GF-D8 (cell line): ENCODE results near the gene ZSCAN10.
A peak's percentile ranks its signal among the peaks of the same experiment; 100 is the strongest.

Source experiments
- DNase-seq: peaks from one replicate; lab custom pipeline; 2025; lab: John Stamatoyannopoulos, UW

Gene ZSCAN10

GRCh38 chr16:3134338-3135125 lies 35.4 kb upstream of the ZSCAN10 start, which contains the start of gene ZNF213:
ZNF213 (plus strand) TSS chr16:3135029; CDS start chr16:3137281, 2,252 bp downstream.
- peak; percentile 96 for DNase-seq

DNA sequence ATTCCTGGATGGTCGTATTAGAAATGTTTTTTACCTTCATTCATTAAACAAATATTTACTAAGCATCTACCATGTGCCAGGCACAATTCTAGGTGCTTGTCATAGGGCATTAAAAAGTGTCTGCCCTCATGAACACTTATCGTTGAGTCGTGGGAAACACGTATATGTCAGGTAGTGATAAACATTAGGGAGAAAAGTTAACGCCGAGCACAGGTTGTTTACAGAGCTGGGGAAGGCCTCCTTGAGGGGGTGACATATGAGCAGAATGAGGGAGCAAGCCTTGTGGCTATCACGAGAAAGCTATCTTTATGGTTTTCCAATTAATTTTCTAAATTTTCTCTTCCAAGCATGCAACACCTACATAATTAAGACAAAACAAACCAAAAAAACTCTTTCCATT lies 34.8 kb upstream of the ZSCAN10 start:
- DNase-seq = no peak

DNA sequence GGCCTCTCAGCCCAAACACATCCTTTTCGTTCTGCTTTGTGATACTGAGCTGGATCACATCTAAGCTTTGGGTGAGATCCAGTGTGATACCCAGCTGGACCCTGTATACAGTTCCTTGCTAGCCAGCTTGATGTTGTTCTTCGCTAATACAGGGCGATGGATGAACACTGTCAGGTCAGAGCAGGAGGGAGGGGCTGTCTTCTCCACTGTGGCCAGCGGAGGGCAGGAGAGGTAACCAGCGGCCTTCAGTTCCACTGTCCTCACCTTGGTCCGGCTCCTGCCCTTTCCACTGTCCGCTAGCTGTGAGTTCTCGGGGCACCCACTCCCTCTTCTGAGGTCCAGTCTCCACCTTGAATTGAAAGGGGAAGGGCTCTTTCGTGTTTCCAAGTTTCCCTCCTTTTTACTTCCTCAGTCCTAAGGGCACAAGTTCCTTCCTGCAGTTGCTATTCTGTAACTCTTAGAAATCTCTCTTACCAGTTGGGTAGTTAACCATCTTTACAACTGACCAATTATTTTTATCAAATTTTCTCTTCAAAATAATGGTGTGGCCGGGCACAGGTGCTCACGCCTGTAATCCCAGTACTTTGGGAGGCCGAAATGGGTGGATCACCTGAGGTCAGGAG lies 32.8 kb upstream of the ZSCAN10 start:
- peak; percentile 1 for DNase-seq

DNA sequence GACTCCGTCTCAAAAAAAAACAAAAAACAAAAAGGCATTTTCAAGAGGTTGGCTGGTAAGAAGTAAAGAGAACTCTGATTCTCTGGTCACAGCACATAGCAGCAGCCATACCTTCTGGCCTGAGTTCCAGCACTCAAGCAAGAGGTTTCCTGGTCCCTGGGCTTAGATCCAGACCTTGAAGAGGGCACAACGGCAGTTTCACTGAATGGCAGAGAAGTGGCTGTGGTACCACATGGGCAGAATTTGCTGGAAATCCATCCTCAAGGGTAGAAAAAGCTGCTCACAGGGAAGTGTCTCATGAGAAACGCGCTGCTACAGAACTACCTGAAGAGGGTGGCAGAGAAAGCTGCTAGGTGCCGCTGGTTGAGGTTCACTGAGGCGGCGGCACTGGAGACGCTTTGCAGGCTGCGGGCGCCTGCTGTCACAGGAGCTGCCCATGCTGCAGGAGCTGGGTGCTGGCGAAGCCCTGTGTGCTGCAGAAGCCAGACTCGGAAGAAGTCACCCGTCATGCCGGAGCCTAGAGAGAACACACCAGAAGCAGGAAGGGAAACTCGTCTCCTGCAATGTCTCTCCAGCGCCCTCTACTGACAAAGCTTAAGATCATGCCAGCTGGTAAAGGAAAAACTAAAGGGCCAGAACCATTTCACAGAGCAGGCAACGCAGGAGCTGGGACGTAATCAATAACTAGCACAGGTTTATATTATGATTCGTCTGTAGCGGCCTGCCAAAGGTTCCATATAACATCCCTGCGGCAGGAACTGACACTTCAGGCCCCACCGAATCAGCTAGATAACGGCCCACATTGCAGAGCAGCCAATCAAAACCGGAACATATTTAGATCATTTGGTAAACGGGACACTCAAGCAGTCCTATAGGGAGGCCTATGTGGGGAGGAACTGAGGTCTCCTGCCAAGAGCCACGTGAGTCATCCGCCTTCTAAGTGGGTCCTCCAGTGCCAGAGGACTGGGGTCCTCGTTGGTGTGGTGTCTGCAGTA lies 30.3 kb upstream of the ZSCAN10 start:
- peak; percentile 58 for DNase-seq

GRCh38 chr16:3127745-3128144 lies 28.7 kb upstream of the ZSCAN10 start:
- no peak for DNase-seq

DNA sequence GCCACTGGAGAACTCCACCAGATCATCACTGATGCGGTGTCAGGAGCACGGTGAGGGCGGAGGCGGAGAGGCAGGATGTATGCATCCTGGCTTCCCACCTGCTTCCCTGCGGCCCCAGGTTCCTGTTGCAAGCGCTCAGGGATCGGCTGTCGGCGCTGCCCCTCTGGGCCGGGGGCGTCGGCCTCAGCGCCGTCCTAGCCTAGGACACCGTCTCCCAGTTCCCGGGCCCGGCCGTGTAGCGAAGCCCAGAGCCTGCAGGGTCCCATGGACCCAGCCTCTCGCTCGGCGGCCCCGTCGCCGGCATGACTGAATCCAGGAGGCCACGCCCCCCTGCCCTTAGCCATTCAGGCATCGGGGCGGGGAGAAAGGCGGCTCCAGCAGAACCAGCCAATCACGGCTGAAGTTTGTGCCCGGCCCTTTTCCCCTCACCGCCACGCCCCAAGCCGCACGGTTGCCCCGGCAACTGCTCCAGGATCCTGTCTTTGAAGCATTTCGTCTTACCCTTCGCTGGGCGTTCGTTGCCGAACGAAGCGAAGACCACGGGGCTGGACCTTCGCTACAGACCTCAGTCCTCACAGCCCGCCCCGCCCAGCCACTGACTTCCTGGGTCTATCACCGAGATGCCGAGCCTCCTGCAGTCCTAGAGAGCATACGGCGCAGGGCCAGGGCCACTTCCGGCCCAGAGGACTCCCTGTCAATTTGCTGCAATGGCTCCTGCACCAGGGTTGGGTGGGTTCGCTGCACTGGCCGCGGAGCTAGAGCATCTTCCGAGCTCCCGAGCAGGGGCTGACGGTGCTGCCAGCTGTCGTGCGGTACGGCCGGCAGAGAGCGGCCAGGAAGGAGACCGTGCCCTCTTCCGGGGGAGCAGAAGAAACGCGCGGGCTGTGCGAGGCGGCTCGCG lies 25.1 kb upstream of the ZSCAN10 start:
- DNase-seq = peak; percentile 84

DNA sequence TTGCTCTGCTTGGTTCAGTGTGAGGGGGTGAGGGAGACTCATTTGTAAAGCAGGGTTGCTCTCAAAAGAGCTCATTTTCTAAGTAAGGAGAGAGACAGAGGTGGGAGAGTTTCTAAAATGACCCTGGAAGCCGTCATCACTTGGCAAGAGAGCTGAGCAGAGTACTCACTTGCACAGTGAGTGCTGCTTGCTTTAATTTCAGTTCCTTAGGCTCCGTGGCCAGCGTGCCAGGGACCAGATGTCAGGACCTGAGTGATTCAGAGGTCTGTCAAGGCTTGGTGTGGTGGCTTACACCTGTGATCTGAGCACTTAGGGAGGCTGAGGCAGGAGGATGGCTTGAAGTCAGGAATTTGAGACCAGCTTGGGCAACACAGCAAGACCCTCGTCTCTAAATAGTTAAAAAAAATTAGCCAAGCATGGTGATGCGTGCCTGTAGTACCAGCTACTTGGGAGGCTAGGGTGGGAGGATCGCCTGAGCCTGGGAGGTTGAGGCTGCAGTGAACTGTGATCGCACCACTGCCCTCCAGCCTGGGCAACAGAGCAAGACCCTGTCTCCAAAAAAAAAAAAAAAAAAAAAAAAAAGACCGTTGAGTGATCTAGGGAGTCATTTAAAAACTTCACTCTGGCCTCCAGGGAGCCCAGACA lies 24.0 kb upstream of the ZSCAN10 start:
- no peak for DNase-seq

DNA sequence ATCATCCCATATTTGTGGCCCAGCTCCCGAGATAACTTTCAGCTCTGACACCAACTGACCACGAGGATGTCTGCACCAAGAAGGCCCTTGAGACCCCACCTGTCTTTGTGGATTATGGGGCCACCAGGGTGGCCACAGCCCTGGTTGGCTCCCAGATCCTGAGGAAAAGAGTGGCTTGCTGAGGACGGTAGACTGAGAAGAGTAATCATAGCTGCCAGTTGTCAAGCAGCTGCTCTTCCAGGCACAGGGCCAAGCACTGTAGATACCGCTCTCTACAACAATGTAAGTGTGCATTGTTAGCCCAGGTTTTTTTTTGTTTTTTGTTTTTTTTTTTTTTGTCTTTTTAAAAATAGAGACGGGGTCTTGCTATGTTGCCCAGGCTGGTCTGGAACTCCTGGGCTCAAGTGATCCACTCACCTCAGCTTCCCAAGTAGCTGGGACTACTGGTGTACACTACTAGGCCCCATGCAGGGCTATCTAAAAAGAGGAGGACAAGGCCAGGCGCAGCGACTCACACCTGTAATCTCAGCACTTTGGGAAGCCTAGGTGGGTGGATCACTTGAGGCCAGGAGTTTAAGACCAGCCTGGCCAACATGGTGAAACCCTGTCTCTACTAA lies 22.9 kb upstream of the ZSCAN10 start:
- no peak for DNase-seq

- no peak for DNase-seq
Observed at GRCh38 chr16:3120435-3120834, 21.3 kb upstream of the ZSCAN10 start.

GRCh38 chr16:3119701-3120408 lies 20.8 kb upstream of the ZSCAN10 start:
- no peak for DNase-seq

- DNase-seq = no peak
Observed at GRCh38 chr16:3119286-3119685, 20.2 kb upstream of the ZSCAN10 start.

DNA sequence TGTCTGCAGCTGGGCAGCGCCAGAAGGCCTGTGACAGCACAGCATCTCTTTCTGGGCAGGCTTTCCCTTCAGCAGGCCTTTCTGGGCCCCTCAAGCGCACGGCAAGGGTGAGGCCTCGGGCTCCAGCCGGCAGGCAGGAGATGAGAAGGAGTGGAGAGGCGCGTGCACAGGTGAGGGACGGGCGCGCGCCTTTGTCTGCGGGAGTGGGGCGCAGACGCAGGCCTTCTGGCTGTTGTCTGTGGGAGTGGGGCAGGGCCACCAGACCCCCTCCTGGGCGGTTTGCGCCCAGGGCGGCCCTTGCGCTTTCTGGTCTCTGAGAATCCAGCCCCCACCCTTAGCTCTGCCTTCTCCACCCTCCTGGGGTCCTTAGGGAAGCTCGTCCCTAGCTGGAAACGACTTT lies 19.8 kb upstream of the ZSCAN10 start:
- DNase-seq = no peak

DNA sequence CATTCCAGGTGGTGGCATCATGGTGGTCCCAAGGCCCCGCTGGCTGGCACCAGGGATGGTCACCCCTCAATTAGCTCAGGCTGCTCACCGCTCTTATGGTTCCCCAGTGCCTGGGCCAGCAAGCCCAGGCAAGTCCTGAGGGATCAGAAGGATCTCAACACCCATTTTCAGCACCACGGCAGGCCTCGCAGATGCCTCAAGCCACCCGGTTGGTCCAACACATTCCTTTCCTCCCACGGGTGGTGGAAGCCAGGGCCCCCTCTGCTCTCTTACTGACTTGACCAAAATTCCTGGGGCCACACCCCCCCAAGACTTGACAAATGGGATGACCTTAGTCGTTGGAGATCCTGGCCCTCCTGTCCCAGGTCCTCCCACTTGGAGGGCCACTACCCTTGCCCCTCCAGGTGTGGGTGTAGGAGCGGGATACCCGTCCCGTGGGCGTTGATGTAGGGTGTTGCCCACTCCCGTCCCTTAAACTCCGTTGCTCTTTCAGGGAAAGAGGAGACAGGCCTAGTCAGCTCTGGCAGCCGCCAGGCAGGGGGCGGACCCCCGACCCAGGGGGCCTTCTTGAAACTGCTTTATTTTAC lies 19.2 kb upstream of the ZSCAN10 start:
- DNase-seq = no peak

GRCh38 chr16:3115561-3115960 lies 16.5 kb upstream of the ZSCAN10 start:
- no peak for DNase-seq

DNA sequence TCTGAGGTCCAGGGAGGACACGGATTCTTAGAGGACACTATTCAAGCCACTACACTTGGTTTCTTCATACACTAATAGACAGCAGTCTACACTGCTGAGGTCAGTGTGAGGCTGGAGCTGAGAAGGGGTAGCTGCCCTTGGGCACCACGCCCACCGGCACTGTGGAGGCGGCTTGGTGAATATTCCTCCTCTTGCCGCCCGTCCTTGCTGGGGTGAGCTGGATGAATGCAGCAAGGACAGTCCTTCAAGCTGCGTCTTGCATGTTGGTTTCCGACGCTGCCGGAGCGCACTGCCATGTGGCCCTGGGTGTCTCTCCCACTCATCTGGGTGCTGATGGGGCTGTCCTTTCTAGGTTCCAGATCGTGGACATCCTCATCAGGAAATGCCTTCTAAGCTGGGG lies 15.9 kb upstream of the ZSCAN10 start:
- no peak for DNase-seq

DNA sequence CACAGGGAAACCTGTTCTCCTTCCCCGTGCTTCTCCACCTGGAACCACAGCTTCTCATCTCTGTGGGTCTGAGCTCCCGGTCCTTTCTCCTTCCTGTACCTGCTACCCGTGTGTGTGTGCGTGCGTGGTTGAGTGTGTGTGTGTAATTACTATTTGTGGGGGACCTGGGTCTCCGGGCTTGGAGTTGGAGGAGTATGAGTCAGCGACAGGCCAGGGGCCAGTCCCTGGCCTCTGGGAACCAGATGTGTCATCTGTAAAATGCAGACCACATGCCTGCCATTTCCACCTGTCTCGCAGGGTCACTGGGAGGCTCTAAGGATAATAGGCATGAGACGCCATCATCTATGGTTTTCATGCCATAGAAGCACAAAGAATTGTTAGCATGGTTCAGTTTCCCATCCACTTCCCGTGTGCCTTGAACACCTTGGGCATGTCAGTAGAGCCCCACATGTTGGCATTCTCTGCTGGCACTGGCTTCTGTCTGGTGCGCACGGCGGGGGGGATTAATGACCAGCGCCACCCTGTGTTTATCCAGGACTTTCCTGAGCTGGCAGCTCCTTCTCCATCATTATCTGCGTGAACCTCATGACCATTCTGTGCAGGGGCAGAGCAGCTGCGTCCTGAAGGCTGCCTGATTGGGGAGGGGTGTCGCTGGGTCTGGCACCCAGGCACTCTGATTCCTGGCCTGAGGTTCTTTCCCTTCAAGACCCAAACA lies 14.8 kb upstream of the ZSCAN10 start:
- no peak for DNase-seq

DNA sequence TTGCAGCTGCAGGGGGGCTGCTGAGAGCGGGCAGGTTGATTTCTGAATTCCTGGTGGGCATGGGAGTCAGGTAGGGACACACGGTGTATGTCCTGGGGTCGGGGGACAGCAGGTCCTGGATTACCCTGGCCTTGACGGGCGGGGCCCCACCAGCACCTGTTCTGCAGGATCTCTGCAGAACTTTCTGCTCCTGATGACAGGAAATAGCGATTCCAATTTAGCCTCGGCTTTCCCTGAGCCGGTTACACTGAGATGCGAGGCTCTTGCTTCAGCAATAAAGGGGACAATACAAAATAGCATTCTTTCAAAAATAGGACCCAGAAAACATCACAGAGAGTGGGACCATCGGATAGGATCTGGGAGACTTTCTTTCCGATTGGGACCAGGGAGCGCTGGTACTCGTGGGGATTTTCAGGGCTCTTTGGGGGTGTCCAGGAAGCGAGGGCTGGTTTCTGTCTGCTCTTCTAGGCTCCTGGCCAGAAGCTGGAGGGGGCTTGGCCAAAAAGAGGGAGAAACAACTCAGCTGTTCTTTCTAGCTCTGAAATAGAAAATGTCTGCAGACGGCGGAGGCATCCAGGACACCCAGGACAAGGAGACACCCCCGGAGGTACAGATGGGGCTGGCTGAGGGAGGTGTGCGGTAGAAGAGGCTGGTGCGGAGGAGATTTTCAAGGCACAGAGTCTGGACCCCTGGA lies 13.9 kb upstream of the ZSCAN10 start:
- no peak for DNase-seq
